IMR-90 (cell line): ENCODE measurements around the gene HS6ST3. TPM values are rescaled to one million over a fixed set of nuclear protein-coding genes. Genes with fewer than 3 reads are reported as not detected.

Source experiments
- ATAC-seq: fragments of 200-7000 bp; cut with Tn5 transposase; 2 replicates; pipeline ENCODE4 v1.9.1; 2020; ENCODE audit warnings: low read depth, mild to moderate bottlenecking, moderate library complexity
- BruUV-seq: library from RNA; stranded (reverse); fragments of 400-500 nt; replicated peaks from 2 replicates; lab custom pipeline; 2021; lab: Mats Ljungman, UMichigan
- CTCF ChIA-PET: fragments of 300-600 bp; formaldehyde crosslinking; extraction: SDS; loops from one replicate; lab custom pipeline; 2021; ENCODE audit warnings: antibody characterized with exemption; lab: Yijun Ruan, JAX
- POLR2A ChIA-PET: fragments of 300-600 bp; sonication (Branson Sonifier 250); formaldehyde crosslinking; loops from one replicate; lab custom pipeline; 2022; ENCODE audit warnings: antibody characterized with exemption; ENCODE audit not compliant: unreplicated experiment; lab: Charles Lee
- DNase-seq: peaks from one replicate; pipeline ENCODE4 v3.0.0; 2013
- H2AFZ ChIP-seq: replicated peaks from 2 replicates; pipeline ENCODE3; 2013; ENCODE audit warnings: low read length, mild to moderate bottlenecking; ENCODE audit not compliant: poor library complexity
- H2AK5ac ChIP-seq: 2 replicates; pipeline ENCODE4 v1.6.1; 2013; ENCODE audit warnings: low read depth, low read length, inconsistent platforms
- H2AK9ac ChIP-seq: replicated peaks from 2 replicates; pipeline ENCODE3; 2013; ENCODE audit warnings: mild to moderate bottlenecking, low read depth, low read length, moderate library complexity; ENCODE audit not compliant: poor library complexity
- H2BK120ac ChIP-seq: 2 replicates; pipeline ENCODE4 v1.6.1; 2013; ENCODE audit warnings: low read depth, low read length, inconsistent platforms
- H2BK15ac ChIP-seq: 3 replicates; pipeline ENCODE4 v1.6.1; 2013; ENCODE audit warnings: low read depth, low read length, inconsistent platforms
- H2BK20ac ChIP-seq: 2 replicates; pipeline ENCODE4 v1.6.1; 2013; ENCODE audit warnings: low read depth, mild to moderate bottlenecking, inconsistent platforms, low read length, moderate library complexity
- H2BK5ac ChIP-seq: 2 replicates; pipeline ENCODE4 v1.6.1; 2013; ENCODE audit warnings: mild to moderate bottlenecking, low read depth, low read length, inconsistent platforms; ENCODE audit not compliant: poor library complexity, severe bottlenecking
- H3K14ac ChIP-seq: replicated peaks from 2 replicates; pipeline ENCODE4 v1.6.1; 2013; ENCODE audit warnings: low read depth, low read length, inconsistent platforms
- H3K18ac ChIP-seq: 2 replicates; pipeline ENCODE4 v1.6.1; 2013; ENCODE audit warnings: low read depth, low read length, control low read depth
- H3K23ac ChIP-seq: 2 replicates; pipeline ENCODE4 v1.6.1; 2013; ENCODE audit warnings: low read depth, low read length, inconsistent platforms
- H3K27ac ChIP-seq: 2 replicates; pipeline ENCODE4 v1.5.1; 2013; ENCODE audit warnings: mild to moderate bottlenecking, control low read depth, low read length; ENCODE audit not compliant: insufficient read depth
- H3K27me3 ChIP-seq: 2 replicates; pipeline ENCODE4 v1.6.1; 2013; ENCODE audit warnings: low read length; ENCODE audit not compliant: control insufficient read depth, insufficient read depth
- H3K36me3 ChIP-seq: 2 replicates; pipeline ENCODE4 v1.6.1; 2013; ENCODE audit warnings: low read length, mixed read lengths; ENCODE audit not compliant: control insufficient read depth, insufficient read depth
- H3K4ac ChIP-seq: 2 replicates; pipeline ENCODE4 v1.6.1; 2013; ENCODE audit warnings: low read depth, low read length, inconsistent platforms
- H3K4me1 ChIP-seq: 2 replicates; pipeline ENCODE4 v1.6.1; 2013; ENCODE audit warnings: low read length, mixed read lengths; ENCODE audit not compliant: control insufficient read depth, insufficient read depth
- H3K4me2 ChIP-seq: 2 replicates; pipeline ENCODE4 v1.6.1; 2013; ENCODE audit warnings: low read depth, mild to moderate bottlenecking, control low read depth, low read length, moderate library complexity
- H3K4me3 ChIP-seq: 2 replicates; pipeline ENCODE4 v1.5.1; 2013; ENCODE audit warnings: low read depth, mild to moderate bottlenecking, control low read depth, low read length, moderate library complexity; ENCODE audit not compliant: insufficient read depth
- H3K56ac ChIP-seq: 2 replicates; pipeline ENCODE4 v1.6.1; 2013; ENCODE audit warnings: low read length, inconsistent platforms; ENCODE audit not compliant: insufficient read depth; ENCODE audit errors: extremely low read depth
- H3K79me1 ChIP-seq, 2 experiments: 2 replicates each; pipeline ENCODE4 v1.6.1; 2013; ENCODE audit warnings: low read length in 2 of 2, inconsistent platforms in 1 of 2, low read depth in 1 of 2
- H3K9ac ChIP-seq: 2 replicates; pipeline ENCODE4 v1.6.1; 2013; ENCODE audit warnings: low read depth, low read length, control low read depth
- H3K9me1 ChIP-seq: 2 replicates; pipeline ENCODE4 v1.6.1; 2013; ENCODE audit warnings: low read length, inconsistent platforms; ENCODE audit not compliant: insufficient read depth
- H3K9me3 ChIP-seq: 2 replicates; pipeline ENCODE4 v1.6.1; 2013; ENCODE audit warnings: low read length; ENCODE audit not compliant: control insufficient read depth, insufficient read depth
- H4K20me1 ChIP-seq: 2 replicates; pipeline ENCODE4 v1.6.1; 2013; ENCODE audit warnings: low read length, inconsistent platforms; ENCODE audit not compliant: insufficient read depth
- H4K5ac ChIP-seq: 2 replicates; pipeline ENCODE4 v1.6.1; 2013; ENCODE audit warnings: mild to moderate bottlenecking, low read depth, low read length, control low read depth
- H4K8ac ChIP-seq, 2 experiments: 2 replicates each; pipeline ENCODE4 v1.6.1; 2013; ENCODE audit warnings: low read depth in 2 of 2, low read length in 2 of 2, control low read depth in 1 of 2, inconsistent platforms in 1 of 2
- H4K91ac ChIP-seq: 2 replicates; pipeline ENCODE4 v1.6.1; 2013; ENCODE audit warnings: low read depth, low read length, inconsistent platforms; ENCODE audit not compliant: insufficient read depth
- BHLHE40 ChIP-seq: fragments of 150-350 bp; IDR thresholded peaks from 2 replicates; pipeline ENCODE4 v1.6.1; 2016; ENCODE audit warnings: mild to moderate bottlenecking, low read depth, low read length
- CEBPB ChIP-seq: IDR thresholded peaks from 2 replicates; pipeline ENCODE4 v1.6.1; 2012; ENCODE audit warnings: low read depth, low read length, improper control_type of control experiment
- CTCF ChIP-seq: conservative IDR thresholded peaks from 2 replicates; pipeline ENCODE4 v1.5.1; 2012; ENCODE audit warnings: mild to moderate bottlenecking, low read depth, low read length, improper control_type of control experiment
- ELK1 ChIP-seq: fragments of 150-350 bp; IDR thresholded peaks from 2 replicates; pipeline ENCODE4 v1.6.1; 2016; ENCODE audit warnings: low read depth, mild to moderate bottlenecking, low read length, moderate library complexity, borderline replicate concordance
- FOS ChIP-seq: fragments of 150-350 bp; IDR thresholded peaks from 2 replicates; pipeline ENCODE4 v1.6.1; 2016; ENCODE audit warnings: low read depth, low read length
- MAFK ChIP-seq: IDR thresholded peaks from 2 replicates; pipeline ENCODE4 v1.6.1; 2012; ENCODE audit warnings: low read depth, low read length, improper control_type of control experiment
- MAZ ChIP-seq: IDR thresholded peaks from 2 replicates; pipeline ENCODE4 v1.6.1; 2012; ENCODE audit warnings: low read depth, mild to moderate bottlenecking, low read length, improper control_type of control experiment, moderate library complexity, borderline replicate concordance
- MXI1 ChIP-seq: IDR thresholded peaks from 2 replicates; pipeline ENCODE4 v1.6.1; 2012; ENCODE audit warnings: low read depth, mild to moderate bottlenecking, low read length, moderate library complexity, borderline replicate concordance
- NFE2L2 ChIP-seq: fragments of 150-350 bp; IDR thresholded peaks from 2 replicates; pipeline ENCODE4 v1.6.1; 2016; ENCODE audit warnings: low read depth, mild to moderate bottlenecking, low read length
- POLR2A ChIP-seq: IDR thresholded peaks from 2 replicates; pipeline ENCODE4 v1.6.1; 2012; ENCODE audit warnings: mild to moderate bottlenecking, low read depth, low read length
- RAD21 ChIP-seq: IDR thresholded peaks from 2 replicates; pipeline ENCODE4 v1.6.1; 2012; ENCODE audit warnings: low read length, improper control_type of control experiment
- RCOR1 ChIP-seq: IDR thresholded peaks from 2 replicates; pipeline ENCODE4 v1.6.1; 2012; ENCODE audit warnings: mild to moderate bottlenecking, low read length, improper control_type of control experiment; ENCODE audit not compliant: insufficient replicate concordance
- RFX5 ChIP-seq: IDR thresholded peaks from 2 replicates; pipeline ENCODE4 v1.8.0; 2012; ENCODE audit warnings: low read depth, mild to moderate bottlenecking, low read length, moderate library complexity
- SMC3 ChIP-seq: fragments of 150-350 bp; IDR thresholded peaks from 2 replicates; pipeline ENCODE4 v1.6.1; 2016; ENCODE audit warnings: low read depth, mild to moderate bottlenecking, antibody characterized with exemption, low read length, moderate library complexity
- USF2 ChIP-seq: fragments of 150-350 bp; IDR thresholded peaks from 2 replicates; pipeline ENCODE4 v1.6.1; 2017; ENCODE audit warnings: mild to moderate bottlenecking, antibody characterized with exemption, low read length, low read depth
- WGBS, 2 experiments: methylation state at CpG; one replicate each; pipeline versions ENCODE4 v1.1.5 to v1.1.7; 2013; ENCODE audit warnings: missing lambda C conversion rate in 2 of 2; ENCODE audit not compliant: insufficient read length in 1 of 2; ENCODE audit errors: extremely low coverage in 2 of 2; 5-methylcytosine and 5-hydroxymethylcytosine counted together
- dilution Hi-C: fragments of 300-500 bp; cut with HindIII; formaldehyde crosslinking; loops from one replicate; pipeline ENCODE4 v1.14.3; 2018; ENCODE audit warnings: low sequenced_read_pairs; ENCODE audit not compliant: unreplicated experiment
- in situ Hi-C: fragments of 300-500 bp; cut with MboI; formaldehyde crosslinking; loops from 3 replicates; pipeline ENCODE4 v1.14.3; 2019; ENCODE audit warnings: low sequenced_read_pairs, inconsistent platforms, mixed read lengths
- intact Hi-C: fragments of 100-400 bp; cut with micrococcal nuclease; formaldehyde crosslinking; loops from 2 replicates; pipeline ENCODE4 v1.10.0; 2022
- polyA plus RNA-seq, 3 experiments: library from polyadenylated mRNA; depleted of rRNA; stranded (reverse); fragments of >200 nt; gene quantifications; 2 replicates each; pipeline ENCODE4 v1.2.3, GENCODE V29; 2012; ENCODE audit warnings: low replicate concordance in 1 of 3
- total RNA-seq: library from RNA; depleted of rRNA; stranded (reverse); fragments of >200 nt; gene quantifications from 2 replicates; pipeline ENCODE4 v1.2.3, GENCODE V29; 2012

The HS6ST3 gene
- total and polyA plus RNA-seq, 2 of the 4 experiments (the other 2 are of a cell fraction), result not detected

GRCh38 chr13:96803456-96804100 is 713.7 kb downstream of the HS6ST3 start:
- DNase-seq (no peak), ATAC-seq (no peak)
- Histone ChIP-seq H3K18ac (no peak overlapping the region), H3K4me3 (no peak overlapping the region), H3K27ac (no peak overlapping the region), H3K56ac (no peak overlapping the region), H2BK5ac (no peak overlapping the region), H2BK15ac (no peak overlapping the region), H3K4me1 (no peaks in the 10 kb centered on the region), H3K79me1 (no peaks in the 10 kb centered on the region), H2AFZ (no peak overlapping the region), H3K4me2 (no peak overlapping the region), H2BK20ac (no peak overlapping the region), H4K5ac (no peak overlapping the region), H2AK9ac (no peak overlapping the region), H3K9me3 (no peaks in the 10 kb centered on the region), H3K9me1 (no peaks in the 10 kb centered on the region), H4K91ac (no peak overlapping the region), H2BK120ac (no peak overlapping the region), H2AK5ac (no peak overlapping the region), H3K36me3 (no peaks in the 10 kb centered on the region), H3K27me3 (no peaks in the 10 kb centered on the region), H4K8ac (no peak overlapping the region), H3K9ac (no peak overlapping the region), H3K4ac (no peak overlapping the region), H3K14ac (no peak overlapping the region), H3K23ac (no peak overlapping the region), H4K20me1 (no peaks in the 10 kb centered on the region)
- no CpG with 5 or more reads among the region's 3 CpGs for WGBS, 2 experiments
- BruUV-seq, result no TSS peak
- dilution Hi-C loops, result no loop called here
- POLR2A ChIA-PET, result no interaction called here
- in situ Hi-C loops, result loop anchor here (25.0 kb wide), 1 partner anchor 766 kb away; no protein-coding TSS in a partner anchor
- intact Hi-C loops, result no loop called here
- no peak for TF ChIP-seq MAFK
- TF ChIP-seq USF2, result no peak
- TF ChIP-seq RAD21, result no peak
- no peak for TF ChIP-seq BHLHE40
- TF ChIP-seq MAZ, result no peak
- no peak for TF ChIP-seq MXI1
- no peak for TF ChIP-seq POLR2A
- TF ChIP-seq RCOR1, result no peak
- TF ChIP-seq CTCF, result no peak
- TF ChIP-seq RFX5, result no peak
- no peak for TF ChIP-seq CEBPB
- TF ChIP-seq ELK1, result no peak
- TF ChIP-seq FOS, result no peak
- no peak for TF ChIP-seq SMC3
- no peak for TF ChIP-seq NFE2L2
- CTCF ChIA-PET, result interaction anchor here (1.7 kb wide), 1 partner anchor 14 kb away, joined by 5 read pairs; no protein-coding TSS in a partner anchor
